Hindlimb muscle (tissue), 1 donor: Measurements from ENCODE around the gene KMT5B. TPM values are rescaled to one million over a fixed set of nuclear protein-coding genes. Genes with fewer than 3 reads are reported as not detected.

Source experiments
- DNase-seq: peaks from one replicate; pipeline ENCODE4 v3.0.0-alpha.2; 2013
- polyA plus RNA-seq: library from polyadenylated mRNA; unstranded; fragments of 120-200 nt; gene quantifications from one replicate; pipeline ENCODE4 v1.2.1, GENCODE V29; 2013; ENCODE audit not compliant: insufficient read length

KMT5B gene
- polyA plus RNA-seq, 1 donor: 43.7 TPM

DNA sequence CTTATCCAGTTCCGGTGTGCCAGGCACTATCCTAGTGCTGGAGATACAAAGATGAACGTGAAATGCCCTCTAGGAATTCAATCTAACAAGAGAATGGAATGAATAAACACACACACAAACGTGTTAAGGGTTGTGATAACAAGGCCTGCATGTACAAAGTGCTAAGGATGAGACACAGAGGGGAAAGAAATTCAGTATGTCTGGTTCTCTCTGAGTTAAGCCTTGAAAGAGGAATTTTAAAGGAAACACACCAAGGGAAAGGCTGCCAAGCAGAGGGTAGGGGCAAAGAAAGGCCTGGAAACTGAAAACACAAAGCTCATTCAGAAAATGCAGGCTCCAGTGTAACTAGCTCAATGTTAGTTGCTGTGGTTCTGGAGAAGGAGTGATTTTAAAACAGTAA is 96.1 kb downstream of the KMT5B start:
- DNase-seq: no peak

DNA sequence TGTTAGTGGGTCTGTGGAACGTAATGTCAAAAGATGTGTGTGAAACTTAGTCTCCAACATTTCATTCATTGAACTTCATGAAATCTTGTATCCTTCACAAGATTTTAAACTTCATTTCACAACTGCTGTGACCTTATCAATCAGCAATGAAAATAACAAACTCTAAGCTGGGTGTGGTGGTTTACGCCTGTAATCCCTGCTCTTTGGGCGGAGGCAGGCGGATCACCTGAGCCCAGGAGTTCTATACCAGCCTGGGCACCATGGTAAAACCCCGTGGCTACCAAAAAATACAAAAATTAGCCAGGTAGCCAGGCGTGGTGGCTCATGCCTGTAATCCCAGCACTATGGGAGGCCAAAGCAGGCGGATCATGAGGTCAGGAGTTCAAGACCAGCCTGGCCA is 97.0 kb downstream of the KMT5B start:
- no peak for DNase-seq

DNA sequence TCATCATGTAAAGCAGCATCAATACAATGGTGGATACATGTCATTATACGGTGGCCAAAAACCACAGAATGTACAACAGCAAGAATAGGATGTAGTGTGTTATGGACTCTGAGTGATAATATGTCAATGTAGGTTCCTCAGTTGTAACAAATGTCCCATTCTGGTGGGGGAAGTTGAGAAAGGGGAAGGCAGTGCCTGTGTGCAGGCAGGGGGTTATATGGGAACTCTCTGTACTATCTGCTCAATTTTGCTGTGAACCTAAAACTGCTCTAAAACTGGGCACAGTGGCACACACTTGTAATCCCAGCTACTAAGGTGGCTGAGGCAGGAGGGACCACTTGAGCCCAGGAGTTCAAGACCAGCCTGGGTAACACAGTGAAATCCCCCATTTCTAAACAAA is 97.8 kb downstream of the KMT5B start:
- DNase-seq: no peak

DNA sequence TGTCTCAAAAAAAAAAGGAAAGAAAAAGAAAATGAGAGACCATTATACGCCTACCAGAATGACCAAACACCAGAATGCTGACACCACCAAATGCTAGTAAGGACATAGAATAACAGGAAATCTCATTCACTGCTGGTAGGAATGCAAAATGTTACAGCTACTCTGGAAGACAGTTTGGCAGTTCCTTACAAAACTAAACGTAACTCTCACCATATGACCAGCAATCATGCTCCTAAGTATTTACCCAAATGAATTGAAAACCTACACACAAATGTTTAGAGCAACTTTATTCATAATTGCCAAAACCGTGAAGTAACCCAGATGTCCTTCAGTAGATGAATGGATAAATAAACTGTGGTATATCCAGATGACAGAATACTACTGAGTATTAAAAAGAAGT is 99.1 kb downstream of the KMT5B start:
- DNase-seq: no peak

DNA sequence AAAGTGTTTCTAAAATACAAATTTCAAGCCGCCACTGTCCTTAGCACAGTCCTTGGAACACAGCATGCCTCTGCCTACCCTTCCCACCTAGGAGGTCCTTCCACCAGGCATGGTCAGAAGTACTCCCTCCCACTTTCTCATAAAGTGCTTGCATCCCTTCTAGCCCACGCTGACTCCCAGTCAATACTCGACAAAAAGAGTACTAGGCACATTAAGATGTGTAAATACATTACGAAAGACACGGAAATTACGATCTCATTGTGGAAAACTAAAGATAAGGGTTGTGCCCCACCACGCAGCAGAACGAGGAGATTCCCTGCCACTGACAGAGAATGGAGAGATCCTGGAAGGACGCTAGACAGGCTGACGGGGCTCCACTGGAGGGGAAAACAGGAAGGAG is 105.4 kb downstream of the KMT5B start:
- no peak for DNase-seq

DNA sequence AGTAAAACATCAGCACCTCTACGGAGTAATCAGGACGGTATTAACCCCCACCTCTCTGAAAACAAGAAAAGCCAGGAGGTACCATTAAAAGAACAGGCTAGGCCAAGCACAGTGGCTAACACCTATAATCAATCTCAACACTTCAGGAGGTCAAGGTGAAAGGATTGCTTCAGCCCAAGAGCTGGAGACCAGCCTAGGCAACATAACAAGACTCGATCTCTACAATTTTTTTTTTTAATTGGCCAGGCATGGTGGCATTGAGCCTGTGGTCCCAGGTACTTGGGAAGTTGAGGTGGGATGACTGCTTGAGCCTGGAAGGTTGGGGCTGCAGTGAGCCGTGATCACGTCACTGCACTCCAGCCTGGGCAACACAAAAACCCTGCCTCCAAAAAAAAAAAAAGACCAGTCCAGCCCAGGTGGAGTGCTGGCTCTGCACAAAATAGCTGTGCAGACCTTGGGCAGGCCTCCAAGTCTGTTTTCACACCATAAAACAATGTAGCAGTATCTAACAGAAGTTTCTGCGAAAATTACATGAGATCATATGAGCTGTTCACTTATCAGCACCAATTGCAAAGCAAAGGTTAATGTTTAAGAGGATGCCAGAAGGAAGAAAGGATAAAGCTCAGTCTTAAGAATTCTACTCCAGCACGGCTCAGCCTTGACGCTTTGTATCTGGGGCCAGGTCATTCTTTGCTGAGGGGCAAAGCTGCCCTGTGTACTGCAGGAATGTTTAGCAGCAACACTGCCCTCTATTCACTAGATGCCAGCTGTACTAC is 106.7 kb downstream of the KMT5B start:
- no peak for DNase-seq

Other genes starting within 250 kb of the KMT5B start
- gene UNC93B1, start 209.2 kb downstream of the KMT5B start, polyA plus RNA-seq: 8.1 TPM
- gene ALDH3B1, start 203.0 kb downstream of the KMT5B start, polyA plus RNA-seq: 17.0 TPM
- gene NDUFS8, start 182.6 kb downstream of the KMT5B start, polyA plus RNA-seq: 81.6 TPM
- 27.8 TPM for gene TCIRG1, start 174.3 kb downstream of the KMT5B start, polyA plus RNA-seq
- 20.4 TPM for gene CHKA, start 91.9 kb downstream of the KMT5B start, polyA plus RNA-seq
- gene C11orf24, start 58.7 kb upstream of the KMT5B start, polyA plus RNA-seq: 23.3 TPM
- gene LRP5, start 99.3 kb upstream of the KMT5B start, polyA plus RNA-seq: 55.0 TPM
- 62.8 TPM for gene PPP6R3, start 247.5 kb upstream of the KMT5B start, polyA plus RNA-seq